GM23338 (cell line): ENCODE results near the gene KEAP1.

Source experiments
- CREB1 ChIP-seq: fragments of 250-450 bp; sonication (Bioruptor Pico); IDR thresholded peaks from 2 replicates; pipeline ENCODE4 v1.5.0; 2020; ENCODE audit warnings: low read depth, mild to moderate bottlenecking, moderate library complexity
- EZH2 ChIP-seq: fragments of 200-600 bp; sonication (generic); IDR thresholded peaks from one replicate; pipeline ENCODE4 v1.8.0; 2017; ENCODE audit warnings: antibody characterized with exemption, mild to moderate bottlenecking, low read depth; ENCODE audit not compliant: unreplicated experiment
- EZH2phosphoT487 ChIP-seq: fragments of 200-600 bp; sonication (generic); IDR thresholded peaks from one replicate; pipeline ENCODE4 v1.8.1; 2018; ENCODE audit warnings: antibody characterized with exemption; ENCODE audit not compliant: unreplicated experiment
- POLR2AphosphoS5 ChIP-seq: IDR thresholded peaks from 2 replicates; pipeline ENCODE4 v1.6.1; 2016; ENCODE audit warnings: antibody characterized with exemption, low read depth
- TF ChIP-seq, protein P1 (sequence below), 2 experiments: fragments of 200-600 bp in 1 of 2; sonication (generic) in 1 of 2; conservative IDR thresholded peaks; 2 replicates each; pipeline versions ENCODE4 v1.5.1 to v1.6.1; 2016 to 2017; ENCODE audit warnings: antibody characterized with exemption in 2 of 2, low read depth in 2 of 2, mild to moderate bottlenecking in 2 of 2, moderate library complexity in 1 of 2
- TF ChIP-seq, protein P2 (sequence below): IDR thresholded peaks from one replicate; pipeline ENCODE4 v1.6.1; 2018; ENCODE audit warnings: antibody characterized with exemption; ENCODE audit not compliant: unreplicated experiment
- TF ChIP-seq, protein P3 (sequence below): IDR thresholded peaks from 2 replicates; pipeline ENCODE4 v1.6.1; 2016; ENCODE audit warnings: antibody characterized with exemption

DNA sequence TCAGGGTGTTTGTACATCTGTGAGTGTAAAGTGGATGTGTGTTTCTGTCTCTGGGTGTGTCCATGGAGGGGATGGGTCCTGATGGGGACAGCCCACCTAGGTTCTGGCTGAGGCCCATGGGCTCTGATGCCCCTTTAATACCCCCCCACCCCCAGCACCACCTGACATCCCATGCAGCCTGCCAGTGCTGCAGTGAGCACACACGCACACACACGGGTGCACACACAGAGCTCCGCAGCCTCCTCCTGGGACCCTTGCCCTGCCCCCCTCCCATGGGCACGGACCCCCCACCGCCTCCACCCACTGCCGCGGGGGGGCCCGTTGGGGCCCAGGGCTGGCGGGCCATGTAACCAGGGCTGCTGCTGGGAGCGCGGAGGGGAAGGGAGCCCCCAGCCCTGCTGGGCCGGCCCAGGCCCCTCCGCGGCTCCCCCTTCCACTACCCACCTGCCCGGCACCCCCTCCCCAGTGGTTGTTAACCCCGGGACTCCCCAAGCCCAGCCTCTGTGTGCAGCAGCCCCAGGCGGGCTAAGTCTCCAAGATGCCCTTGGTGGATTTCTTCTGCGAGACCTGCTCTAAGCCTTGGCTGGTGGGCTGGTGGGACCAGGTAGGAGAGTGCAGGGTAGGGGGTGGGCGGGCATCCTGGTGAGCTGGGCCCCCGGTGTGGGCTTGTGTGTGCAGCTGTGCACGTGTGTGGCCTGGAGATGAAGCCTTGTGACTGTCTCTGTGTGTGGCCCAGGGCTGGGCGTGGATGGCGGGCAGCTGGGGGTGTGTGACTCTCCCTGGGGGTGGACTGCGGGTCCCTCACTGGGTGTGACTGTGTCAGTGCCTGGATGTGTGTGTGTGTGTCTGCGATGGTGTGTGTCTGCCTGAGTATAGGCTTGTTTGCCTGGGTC is 50.2 kb downstream of the KEAP1 start:
- TF ChIP-seq, protein P1, sequence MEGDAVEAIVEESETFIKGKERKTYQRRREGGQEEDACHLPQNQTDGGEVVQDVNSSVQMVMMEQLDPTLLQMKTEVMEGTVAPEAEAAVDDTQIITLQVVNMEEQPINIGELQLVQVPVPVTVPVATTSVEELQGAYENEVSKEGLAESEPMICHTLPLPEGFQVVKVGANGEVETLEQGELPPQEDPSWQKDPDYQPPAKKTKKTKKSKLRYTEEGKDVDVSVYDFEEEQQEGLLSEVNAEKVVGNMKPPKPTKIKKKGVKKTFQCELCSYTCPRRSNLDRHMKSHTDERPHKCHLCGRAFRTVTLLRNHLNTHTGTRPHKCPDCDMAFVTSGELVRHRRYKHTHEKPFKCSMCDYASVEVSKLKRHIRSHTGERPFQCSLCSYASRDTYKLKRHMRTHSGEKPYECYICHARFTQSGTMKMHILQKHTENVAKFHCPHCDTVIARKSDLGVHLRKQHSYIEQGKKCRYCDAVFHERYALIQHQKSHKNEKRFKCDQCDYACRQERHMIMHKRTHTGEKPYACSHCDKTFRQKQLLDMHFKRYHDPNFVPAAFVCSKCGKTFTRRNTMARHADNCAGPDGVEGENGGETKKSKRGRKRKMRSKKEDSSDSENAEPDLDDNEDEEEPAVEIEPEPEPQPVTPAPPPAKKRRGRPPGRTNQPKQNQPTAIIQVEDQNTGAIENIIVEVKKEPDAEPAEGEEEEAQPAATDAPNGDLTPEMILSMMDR (conservative IDR thresholded peaks at IDR 0.05; ENCODE audit: low read depth in 2 of 2): no peak
- TF ChIP-seq, protein P2, sequence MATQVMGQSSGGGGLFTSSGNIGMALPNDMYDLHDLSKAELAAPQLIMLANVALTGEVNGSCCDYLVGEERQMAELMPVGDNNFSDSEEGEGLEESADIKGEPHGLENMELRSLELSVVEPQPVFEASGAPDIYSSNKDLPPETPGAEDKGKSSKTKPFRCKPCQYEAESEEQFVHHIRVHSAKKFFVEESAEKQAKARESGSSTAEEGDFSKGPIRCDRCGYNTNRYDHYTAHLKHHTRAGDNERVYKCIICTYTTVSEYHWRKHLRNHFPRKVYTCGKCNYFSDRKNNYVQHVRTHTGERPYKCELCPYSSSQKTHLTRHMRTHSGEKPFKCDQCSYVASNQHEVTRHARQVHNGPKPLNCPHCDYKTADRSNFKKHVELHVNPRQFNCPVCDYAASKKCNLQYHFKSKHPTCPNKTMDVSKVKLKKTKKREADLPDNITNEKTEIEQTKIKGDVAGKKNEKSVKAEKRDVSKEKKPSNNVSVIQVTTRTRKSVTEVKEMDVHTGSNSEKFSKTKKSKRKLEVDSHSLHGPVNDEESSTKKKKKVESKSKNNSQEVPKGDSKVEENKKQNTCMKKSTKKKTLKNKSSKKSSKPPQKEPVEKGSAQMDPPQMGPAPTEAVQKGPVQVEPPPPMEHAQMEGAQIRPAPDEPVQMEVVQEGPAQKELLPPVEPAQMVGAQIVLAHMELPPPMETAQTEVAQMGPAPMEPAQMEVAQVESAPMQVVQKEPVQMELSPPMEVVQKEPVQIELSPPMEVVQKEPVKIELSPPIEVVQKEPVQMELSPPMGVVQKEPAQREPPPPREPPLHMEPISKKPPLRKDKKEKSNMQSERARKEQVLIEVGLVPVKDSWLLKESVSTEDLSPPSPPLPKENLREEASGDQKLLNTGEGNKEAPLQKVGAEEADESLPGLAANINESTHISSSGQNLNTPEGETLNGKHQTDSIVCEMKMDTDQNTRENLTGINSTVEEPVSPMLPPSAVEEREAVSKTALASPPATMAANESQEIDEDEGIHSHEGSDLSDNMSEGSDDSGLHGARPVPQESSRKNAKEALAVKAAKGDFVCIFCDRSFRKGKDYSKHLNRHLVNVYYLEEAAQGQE: no peak
- TF ChIP-seq EZH2 (no peak), POLR2AphosphoS5 (no peak), EZH2phosphoT487 (no peak), CREB1 (CRISPR knock-in tag) (no peak)
- TF ChIP-seq, protein P3, sequence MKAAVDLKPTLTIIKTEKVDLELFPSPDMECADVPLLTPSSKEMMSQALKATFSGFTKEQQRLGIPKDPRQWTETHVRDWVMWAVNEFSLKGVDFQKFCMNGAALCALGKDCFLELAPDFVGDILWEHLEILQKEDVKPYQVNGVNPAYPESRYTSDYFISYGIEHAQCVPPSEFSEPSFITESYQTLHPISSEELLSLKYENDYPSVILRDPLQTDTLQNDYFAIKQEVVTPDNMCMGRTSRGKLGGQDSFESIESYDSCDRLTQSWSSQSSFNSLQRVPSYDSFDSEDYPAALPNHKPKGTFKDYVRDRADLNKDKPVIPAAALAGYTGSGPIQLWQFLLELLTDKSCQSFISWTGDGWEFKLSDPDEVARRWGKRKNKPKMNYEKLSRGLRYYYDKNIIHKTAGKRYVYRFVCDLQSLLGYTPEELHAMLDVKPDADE: no peak
